ENCODE data around the gene MTERF2. TPM values are rescaled to one million over a fixed set of nuclear protein-coding genes. Genes with fewer than 3 reads are reported as not detected.

Gene MTERF2
- total RNA-seq, 1 experiment from 2014 or later = 5.0 TPM

DNA sequence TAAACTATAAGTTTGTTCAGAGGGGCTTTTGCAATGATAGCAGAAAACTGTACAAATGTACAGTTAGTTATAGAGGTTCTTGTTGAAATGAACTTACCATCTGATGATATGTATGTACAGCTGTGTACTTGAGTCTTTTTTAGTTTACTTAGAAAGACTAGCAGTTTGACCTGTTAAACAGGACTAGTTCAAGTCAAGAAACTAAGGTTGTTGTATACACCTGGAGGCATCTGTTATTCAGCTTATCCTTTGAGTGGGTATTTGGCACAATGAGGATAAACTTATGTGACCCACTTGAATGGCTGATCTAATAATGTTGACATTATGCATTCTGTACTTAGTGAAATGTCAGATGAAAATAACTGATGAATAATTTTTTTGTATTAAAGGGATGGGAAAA lies 13.4 kb downstream of the MTERF2 start:
- no peak overlapping the region for H3K9ac ChIP-seq (ENCODE audit: extremely low read depth, insufficient read length, low read length)
- H3K27me3 ChIP-seq (ENCODE audit: insufficient read depth, low read length) = no peaks in the 10 kb centered on the region
- no peak overlapping the region for H4K91ac ChIP-seq (ENCODE audit: insufficient read length, low read depth, low read length)
- H2BK12ac ChIP-seq (ENCODE audit: insufficient read length, low read depth, low read length) = no peak overlapping the region
- H3K27ac Mint-ChIP-seq = no peak overlapping the region
- no peaks in the 10 kb centered on the region for H3K9me3 Mint-ChIP-seq
- H2BK120ac ChIP-seq (ENCODE audit: low read depth, low read length, poor library complexity, severe bottlenecking) = no peak overlapping the region
- no peak overlapping the region for H3K18ac ChIP-seq (ENCODE audit: insufficient read length, low read depth, low read length)
- 0 out of 2 replicates have a peak, but pooled peaks cover 2% of the 10 kb centered on the region for H3K79me2 ChIP-seq (ENCODE audit: insufficient read depth, low read length)
- H4K8ac ChIP-seq (replicated peaks; ENCODE audit: insufficient read length, low read depth, low read length) = no peak overlapping the region
- peaks cover 2 to 12% (median 6%) of the 10 kb centered on the region in 3 experiments; a peak in 6 of 7 replicates for H3K36me3 Mint-ChIP-seq (ENCODE audit: insufficient read depth in 1 of 3, low read depth in 3 of 3)
- no peaks in the 10 kb centered on the region for H3K9me3 ChIP-seq (ENCODE audit: control insufficient read depth, low read depth, low read length)
- DNase-seq = no peak
- H3K23me2 ChIP-seq (ENCODE audit: insufficient read length, low read depth, low read length, poor library complexity, severe bottlenecking) = no peaks in the 10 kb centered on the region
- H3K4me3 Mint-ChIP-seq = no peak overlapping the region
- no peaks in the 10 kb centered on the region for H3K4me1 Mint-ChIP-seq
- no peak overlapping the region for H3K4ac ChIP-seq (ENCODE audit: low read depth, low read length)
- H3K56ac ChIP-seq (ENCODE audit: insufficient read length, low read depth, low read length) = no peak overlapping the region
- H2BK20ac ChIP-seq (ENCODE audit: low read depth, low read length, poor library complexity, severe bottlenecking) = no peak overlapping the region
- no peak overlapping the region for H3K14ac ChIP-seq (ENCODE audit: insufficient read depth, low read length)
- no peak overlapping the region for H4K5ac ChIP-seq (ENCODE audit: insufficient read length, low read depth, low read length)
- TF ChIP-seq, protein P1, sequence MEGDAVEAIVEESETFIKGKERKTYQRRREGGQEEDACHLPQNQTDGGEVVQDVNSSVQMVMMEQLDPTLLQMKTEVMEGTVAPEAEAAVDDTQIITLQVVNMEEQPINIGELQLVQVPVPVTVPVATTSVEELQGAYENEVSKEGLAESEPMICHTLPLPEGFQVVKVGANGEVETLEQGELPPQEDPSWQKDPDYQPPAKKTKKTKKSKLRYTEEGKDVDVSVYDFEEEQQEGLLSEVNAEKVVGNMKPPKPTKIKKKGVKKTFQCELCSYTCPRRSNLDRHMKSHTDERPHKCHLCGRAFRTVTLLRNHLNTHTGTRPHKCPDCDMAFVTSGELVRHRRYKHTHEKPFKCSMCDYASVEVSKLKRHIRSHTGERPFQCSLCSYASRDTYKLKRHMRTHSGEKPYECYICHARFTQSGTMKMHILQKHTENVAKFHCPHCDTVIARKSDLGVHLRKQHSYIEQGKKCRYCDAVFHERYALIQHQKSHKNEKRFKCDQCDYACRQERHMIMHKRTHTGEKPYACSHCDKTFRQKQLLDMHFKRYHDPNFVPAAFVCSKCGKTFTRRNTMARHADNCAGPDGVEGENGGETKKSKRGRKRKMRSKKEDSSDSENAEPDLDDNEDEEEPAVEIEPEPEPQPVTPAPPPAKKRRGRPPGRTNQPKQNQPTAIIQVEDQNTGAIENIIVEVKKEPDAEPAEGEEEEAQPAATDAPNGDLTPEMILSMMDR (conservative IDR thresholded peaks at IDR 0.05) = no peak
- H3K23ac ChIP-seq (ENCODE audit: insufficient read length, low read depth, low read length) = no peak overlapping the region
- no peak overlapping the region for H3K4me2 ChIP-seq (ENCODE audit: insufficient read depth, insufficient read length, low read length)
- no peak overlapping the region for H2BK5ac ChIP-seq (ENCODE audit: insufficient read length, low read length)
- no peaks in the 10 kb centered on the region for H4K20me1 ChIP-seq (ENCODE audit: control insufficient read depth, insufficient read depth, insufficient read length)
- no peak overlapping the region for H2BK15ac ChIP-seq (ENCODE audit: low read depth, low read length)
- H3K79me1 ChIP-seq (ENCODE audit: insufficient read depth, low read depth, low read length, poor library complexity, severe bottlenecking) = no peaks in the 10 kb centered on the region
- no peak overlapping the region for H3K27ac ChIP-seq (ENCODE audit: insufficient read length, low read depth, low read length)
- H3K27me3 Mint-ChIP-seq (ENCODE audit: low read depth) = no peaks in the 10 kb centered on the region
- H2AK5ac ChIP-seq (ENCODE audit: insufficient read length, low read length) = no peak overlapping the region
- H3K4me1 ChIP-seq (ENCODE audit: insufficient read depth, low read length) = no peaks in the 10 kb centered on the region
- H2AFZ ChIP-seq (ENCODE audit: low read length) = no peak overlapping the region
- H3T11ph ChIP-seq (ENCODE audit: low read length) = no peak overlapping the region

All from H9 (cell line).